HG02870 (cell line): Measurements from ENCODE around the gene ERC2.

Experiments used
- ATAC-seq: cut with Tn5 transposase; IDR thresholded peaks from one replicate; pipeline ENCODE4 v1.9.1; 2021; ENCODE audit warnings: mild to moderate bottlenecking, moderate library complexity; ENCODE audit not compliant: unreplicated experiment

Gene ERC2

GRCh38 chr3:56428667-56429066, 39.6 kb downstream of the ERC2 start:
- no peak for ATAC-seq

GRCh38 chr3:56424885-56425284, 43.4 kb downstream of the ERC2 start:
- no peak for ATAC-seq

- no peak for ATAC-seq
These were observed 43.9 kb downstream of the ERC2 start for GRCh38 chr3:56424336-56424735.

GRCh38 chr3:56423661-56424099, 44.6 kb downstream of the ERC2 start:
- no peak for ATAC-seq

- no peak for ATAC-seq
These were observed 46.0 kb downstream of the ERC2 start for GRCh38 chr3:56422316-56422715.

GRCh38 chr3:56421205-56421604, 47.1 kb downstream of the ERC2 start:
- ATAC-seq: no peak

GRCh38 chr3:56415652-56416051, 52.6 kb downstream of the ERC2 start:
- ATAC-seq: no peak

GRCh38 chr3:56413911-56414310, 54.4 kb downstream of the ERC2 start:
- ATAC-seq: no peak

GRCh38 chr3:56411166-56411565, 57.1 kb downstream of the ERC2 start:
- no peak for ATAC-seq

- no peak for ATAC-seq
These were observed 57.7 kb downstream of the ERC2 start for GRCh38 chr3:56410576-56410975.

- no peak for ATAC-seq
These were observed 58.5 kb downstream of the ERC2 start for GRCh38 chr3:56409790-56410189.

GRCh38 chr3:56408761-56409196, 59.5 kb downstream of the ERC2 start:
- ATAC-seq: no peak

GRCh38 chr3:56406826-56407515, 61.3 kb downstream of the ERC2 start:
- no peak for ATAC-seq

- ATAC-seq: no peak
These were observed 63.4 kb downstream of the ERC2 start for GRCh38 chr3:56404884-56405283.

- ATAC-seq: no peak
These were observed 69.6 kb downstream of the ERC2 start for GRCh38 chr3:56398659-56399058.

- no peak for ATAC-seq
These were observed 70.5 kb downstream of the ERC2 start for GRCh38 chr3:56397798-56398197.

- no peak for ATAC-seq
These were observed 79.0 kb downstream of the ERC2 start for GRCh38 chr3:56389183-56389830.

GRCh38 chr3:56383092-56383491, 85.2 kb downstream of the ERC2 start:
- no peak for ATAC-seq

- ATAC-seq: no peak
These were observed 88.5 kb downstream of the ERC2 start for GRCh38 chr3:56379723-56380287.

GRCh38 chr3:56375654-56376053, 92.6 kb downstream of the ERC2 start:
- ATAC-seq: no peak

- ATAC-seq: no peak
These were observed 94.9 kb downstream of the ERC2 start for GRCh38 chr3:56373386-56373785.
